ENCODE measurements around the gene MYO15A.

MYO15A gene

GRCh38 chr17:18225121-18225641, 116.6 kb downstream of the MYO15A start, which contains the start of gene LLGL1:
TSS of gene LLGL1 (plus strand) at chr17:18225635. CDS start at chr17:18225683, 48 bp downstream.
- FAIRE-seq = no peak

GRCh38 chr17:18225642-18226283, 117.2 kb downstream of the MYO15A start:
- no peak for FAIRE-seq

GRCh38 chr17:18226284-18226945, 117.9 kb downstream of the MYO15A start:
- no peak for FAIRE-seq

- FAIRE-seq = no peak
These were observed 119.1 kb downstream of the MYO15A start for GRCh38 chr17:18227635-18228034.

GRCh38 chr17:18228176-18228682, 119.7 kb downstream of the MYO15A start:
- FAIRE-seq = no peak

- FAIRE-seq = no peak
These were observed 120.7 kb downstream of the MYO15A start for GRCh38 chr17:18229254-18229653.
